IMR-90 (cell line): ENCODE data around the gene MARCHF6. TPM values are rescaled to one million over a fixed set of nuclear protein-coding genes. Genes with fewer than 3 reads are reported as not detected.

Source experiments
- ATAC-seq: fragments of 200-7000 bp; cut with Tn5 transposase; 2 replicates; pipeline ENCODE4 v1.9.1; 2020; ENCODE audit warnings: low read depth, mild to moderate bottlenecking, moderate library complexity
- BruUV-seq: library from RNA; stranded (reverse); fragments of 400-500 nt; replicated peaks from 2 replicates; lab custom pipeline; 2021; lab: Mats Ljungman, UMichigan
- CTCF ChIA-PET: fragments of 300-600 bp; formaldehyde crosslinking; extraction: SDS; loops from one replicate; lab custom pipeline; 2021; ENCODE audit warnings: antibody characterized with exemption; lab: Yijun Ruan, JAX
- POLR2A ChIA-PET: fragments of 300-600 bp; sonication (Branson Sonifier 250); formaldehyde crosslinking; loops from one replicate; lab custom pipeline; 2022; ENCODE audit warnings: antibody characterized with exemption; ENCODE audit not compliant: unreplicated experiment; lab: Charles Lee
- DNase-seq: peaks from one replicate; pipeline ENCODE4 v3.0.0; 2013
- H2AFZ ChIP-seq: replicated peaks from 2 replicates; pipeline ENCODE3; 2013; ENCODE audit warnings: low read length, mild to moderate bottlenecking; ENCODE audit not compliant: poor library complexity
- H2AK5ac ChIP-seq: 2 replicates; pipeline ENCODE4 v1.6.1; 2013; ENCODE audit warnings: low read depth, low read length, inconsistent platforms
- H2AK9ac ChIP-seq: replicated peaks from 2 replicates; pipeline ENCODE3; 2013; ENCODE audit warnings: mild to moderate bottlenecking, low read depth, low read length, moderate library complexity; ENCODE audit not compliant: poor library complexity
- H2BK120ac ChIP-seq: 2 replicates; pipeline ENCODE4 v1.6.1; 2013; ENCODE audit warnings: low read depth, low read length, inconsistent platforms
- H2BK15ac ChIP-seq: 3 replicates; pipeline ENCODE4 v1.6.1; 2013; ENCODE audit warnings: low read depth, low read length, inconsistent platforms
- H2BK20ac ChIP-seq: 2 replicates; pipeline ENCODE4 v1.6.1; 2013; ENCODE audit warnings: low read depth, mild to moderate bottlenecking, inconsistent platforms, low read length, moderate library complexity
- H2BK5ac ChIP-seq: 2 replicates; pipeline ENCODE4 v1.6.1; 2013; ENCODE audit warnings: mild to moderate bottlenecking, low read depth, low read length, inconsistent platforms; ENCODE audit not compliant: poor library complexity, severe bottlenecking
- H3K14ac ChIP-seq: replicated peaks from 2 replicates; pipeline ENCODE4 v1.6.1; 2013; ENCODE audit warnings: low read depth, low read length, inconsistent platforms
- H3K18ac ChIP-seq: 2 replicates; pipeline ENCODE4 v1.6.1; 2013; ENCODE audit warnings: low read depth, low read length, control low read depth
- H3K23ac ChIP-seq: 2 replicates; pipeline ENCODE4 v1.6.1; 2013; ENCODE audit warnings: low read depth, low read length, inconsistent platforms
- H3K27ac ChIP-seq: 2 replicates; pipeline ENCODE4 v1.5.1; 2013; ENCODE audit warnings: mild to moderate bottlenecking, control low read depth, low read length; ENCODE audit not compliant: insufficient read depth
- H3K27me3 ChIP-seq: 2 replicates; pipeline ENCODE4 v1.6.1; 2013; ENCODE audit warnings: low read length; ENCODE audit not compliant: control insufficient read depth, insufficient read depth
- H3K36me3 ChIP-seq: 2 replicates; pipeline ENCODE4 v1.6.1; 2013; ENCODE audit warnings: low read length, mixed read lengths; ENCODE audit not compliant: control insufficient read depth, insufficient read depth
- H3K4ac ChIP-seq: 2 replicates; pipeline ENCODE4 v1.6.1; 2013; ENCODE audit warnings: low read depth, low read length, inconsistent platforms
- H3K4me1 ChIP-seq: 2 replicates; pipeline ENCODE4 v1.6.1; 2013; ENCODE audit warnings: low read length, mixed read lengths; ENCODE audit not compliant: control insufficient read depth, insufficient read depth
- H3K4me2 ChIP-seq: 2 replicates; pipeline ENCODE4 v1.6.1; 2013; ENCODE audit warnings: low read depth, mild to moderate bottlenecking, control low read depth, low read length, moderate library complexity
- H3K4me3 ChIP-seq: 2 replicates; pipeline ENCODE4 v1.5.1; 2013; ENCODE audit warnings: low read depth, mild to moderate bottlenecking, control low read depth, low read length, moderate library complexity; ENCODE audit not compliant: insufficient read depth
- H3K56ac ChIP-seq: 2 replicates; pipeline ENCODE4 v1.6.1; 2013; ENCODE audit warnings: low read length, inconsistent platforms; ENCODE audit not compliant: insufficient read depth; ENCODE audit errors: extremely low read depth
- H3K79me1 ChIP-seq, 2 experiments: 2 replicates each; pipeline ENCODE4 v1.6.1; 2013; ENCODE audit warnings: low read length in 2 of 2, inconsistent platforms in 1 of 2, low read depth in 1 of 2
- H3K9ac ChIP-seq: 2 replicates; pipeline ENCODE4 v1.6.1; 2013; ENCODE audit warnings: low read depth, low read length, control low read depth
- H3K9me1 ChIP-seq: 2 replicates; pipeline ENCODE4 v1.6.1; 2013; ENCODE audit warnings: low read length, inconsistent platforms; ENCODE audit not compliant: insufficient read depth
- H3K9me3 ChIP-seq: 2 replicates; pipeline ENCODE4 v1.6.1; 2013; ENCODE audit warnings: low read length; ENCODE audit not compliant: control insufficient read depth, insufficient read depth
- H4K20me1 ChIP-seq: 2 replicates; pipeline ENCODE4 v1.6.1; 2013; ENCODE audit warnings: low read length, inconsistent platforms; ENCODE audit not compliant: insufficient read depth
- H4K5ac ChIP-seq: 2 replicates; pipeline ENCODE4 v1.6.1; 2013; ENCODE audit warnings: mild to moderate bottlenecking, low read depth, low read length, control low read depth
- H4K8ac ChIP-seq, 2 experiments: 2 replicates each; pipeline ENCODE4 v1.6.1; 2013; ENCODE audit warnings: low read depth in 2 of 2, low read length in 2 of 2, control low read depth in 1 of 2, inconsistent platforms in 1 of 2
- H4K91ac ChIP-seq: 2 replicates; pipeline ENCODE4 v1.6.1; 2013; ENCODE audit warnings: low read depth, low read length, inconsistent platforms; ENCODE audit not compliant: insufficient read depth
- CEBPB ChIP-seq: IDR thresholded peaks from 2 replicates; pipeline ENCODE4 v1.6.1; 2012; ENCODE audit warnings: low read depth, low read length, improper control_type of control experiment
- ELK1 ChIP-seq: fragments of 150-350 bp; IDR thresholded peaks from 2 replicates; pipeline ENCODE4 v1.6.1; 2016; ENCODE audit warnings: low read depth, mild to moderate bottlenecking, low read length, moderate library complexity, borderline replicate concordance
- MAZ ChIP-seq: IDR thresholded peaks from 2 replicates; pipeline ENCODE4 v1.6.1; 2012; ENCODE audit warnings: low read depth, mild to moderate bottlenecking, low read length, improper control_type of control experiment, moderate library complexity, borderline replicate concordance
- NFE2L2 ChIP-seq: fragments of 150-350 bp; IDR thresholded peaks from 2 replicates; pipeline ENCODE4 v1.6.1; 2016; ENCODE audit warnings: low read depth, mild to moderate bottlenecking, low read length
- WGBS, 2 experiments: methylation state at CpG; one replicate each; pipeline versions ENCODE4 v1.1.5 to v1.1.7; 2013; ENCODE audit warnings: missing lambda C conversion rate in 2 of 2; ENCODE audit not compliant: insufficient read length in 1 of 2; ENCODE audit errors: extremely low coverage in 2 of 2; 5-methylcytosine and 5-hydroxymethylcytosine counted together
- dilution Hi-C: fragments of 300-500 bp; cut with HindIII; formaldehyde crosslinking; loops from one replicate; pipeline ENCODE4 v1.14.3; 2018; ENCODE audit warnings: low sequenced_read_pairs; ENCODE audit not compliant: unreplicated experiment
- in situ Hi-C: fragments of 300-500 bp; cut with MboI; formaldehyde crosslinking; loops from 3 replicates; pipeline ENCODE4 v1.14.3; 2019; ENCODE audit warnings: low sequenced_read_pairs, inconsistent platforms, mixed read lengths
- intact Hi-C: fragments of 100-400 bp; cut with micrococcal nuclease; formaldehyde crosslinking; loops from 2 replicates; pipeline ENCODE4 v1.10.0; 2022
- polyA plus RNA-seq, 3 experiments: library from polyadenylated mRNA; depleted of rRNA; stranded (reverse); fragments of >200 nt; gene quantifications; 2 replicates each; pipeline ENCODE4 v1.2.3, GENCODE V29; 2012; ENCODE audit warnings: low replicate concordance in 1 of 3
- total RNA-seq: library from RNA; depleted of rRNA; stranded (reverse); fragments of >200 nt; gene quantifications from 2 replicates; pipeline ENCODE4 v1.2.3, GENCODE V29; 2012

The MARCHF6 gene
- total and polyA plus RNA-seq, 2 of the 4 experiments (the other 2 are of a cell fraction), result 55.2 to 62.6 TPM

- Histone ChIP-seq H4K5ac (no peak overlapping the region), H2BK5ac (no peak overlapping the region), H3K27ac (no peak overlapping the region), H2BK20ac (no peak overlapping the region), H2AK9ac (no peak overlapping the region), H4K91ac (no peak overlapping the region), H3K4me1 (no peaks in the 10 kb centered on the region), H3K27me3 (no peaks in the 10 kb centered on the region), H3K56ac (no peak overlapping the region), H4K8ac (no peak overlapping the region), H2AFZ (no peak overlapping the region), H3K9ac (no peak overlapping the region), H3K18ac (no peak overlapping the region), H3K4me3 (no peak overlapping the region), H3K36me3 (peaks cover 16% of the 10 kb centered on the region), H3K9me3 (no peaks in the 10 kb centered on the region), H3K14ac (no peak overlapping the region), H3K4ac (no peak overlapping the region), H3K79me1 (peaks cover 28 to 42% of the 10 kb centered on the region in 2 experiments), H2AK5ac (no peak overlapping the region), H3K9me1 (peaks cover 7% of the 10 kb centered on the region), H3K23ac (no peak overlapping the region), H2BK120ac (no peak overlapping the region), H2BK15ac (no peak overlapping the region), H3K4me2 (no peak overlapping the region), H4K20me1 (peaks cover 10% of the 10 kb centered on the region)
- no peak for ATAC-seq
- ChIA-PET POLR2A (no interaction called here), CTCF (no interaction called here)
- no CpG with 5 or more reads among the region's 3 CpGs for WGBS, 2 experiments
- in situ Hi-C loops, result no loop called here
- DNase-seq, result peak; percentile 61
- TF ChIP-seq MAZ (no peak), ELK1 (no peak), CEBPB (peak; percentile 86), NFE2L2 (no peak)
- intact Hi-C loops, result loop anchor here (2.0 kb wide), 1 partner anchor 118 kb away; no protein-coding TSS in a partner anchor
- no TSS peak for BruUV-seq
- dilution Hi-C loops, result no loop called here
Observed at GRCh38 chr5:10400831-10401230, 47.3 kb downstream of the MARCHF6 start.
